SK-N-SH treated with all-trans-retinoic acid at 6 μM for 48 hours (cell line): ENCODE measurements around the gene CAMTA2.

Source experiments
- ARNTL ChIP-seq: fragments of 450-650 bp; formaldehyde crosslinking; IDR thresholded peaks from 2 replicates; pipeline ENCODE4 v1.5.0; 2020; ENCODE audit warnings: low read depth, mild to moderate bottlenecking, moderate library complexity, borderline replicate concordance
- ESRRG ChIP-seq: fragments of 250-450 bp; sonication (Bioruptor Pico); IDR thresholded peaks from 2 replicates; pipeline ENCODE4 v1.6.1; 2021; ENCODE audit warnings: mild to moderate bottlenecking
- GLIS3 ChIP-seq: fragments of 250-450 bp; sonication (Bioruptor Pico); IDR thresholded peaks from 2 replicates; pipeline ENCODE4 v1.5.0; 2020; ENCODE audit warnings: mild to moderate bottlenecking, moderate library complexity
- ISL1 ChIP-seq: fragments of 250-450 bp; sonication (Bioruptor Pico); IDR thresholded peaks from 2 replicates; pipeline ENCODE4 v2.1.2; 2022; ENCODE audit warnings: mild to moderate bottlenecking, moderate library complexity
- PPARA ChIP-seq: fragments of 250-450 bp; sonication (Bioruptor Pico); IDR thresholded peaks from 2 replicates; pipeline ENCODE4 v1.5.0; 2020; ENCODE audit warnings: mild to moderate bottlenecking, borderline replicate concordance
- RARB ChIP-seq: fragments of 250-450 bp; sonication (Bioruptor Pico); IDR thresholded peaks from 2 replicates; pipeline ENCODE4 v1.8.0; 2021; ENCODE audit warnings: mild to moderate bottlenecking, moderate library complexity
- TOX ChIP-seq: fragments of 250-450 bp; sonication (Bioruptor Pico); IDR thresholded peaks from 2 replicates; pipeline ENCODE4 v1.8.0; 2021; ENCODE audit warnings: mild to moderate bottlenecking, moderate library complexity, borderline replicate concordance
- ZFP3 ChIP-seq: fragments of 250-450 bp; sonication (Bioruptor Pico); IDR thresholded peaks from 2 replicates; pipeline ENCODE4 v1.5.0; 2020; ENCODE audit warnings: mild to moderate bottlenecking, moderate library complexity
- ZNF70 ChIP-seq: fragments of 450-650 bp; formaldehyde crosslinking; IDR thresholded peaks from 2 replicates; pipeline ENCODE4 v1.5.0; 2020; ENCODE audit warnings: mild to moderate bottlenecking, moderate library complexity
- ZNF8 ChIP-seq: fragments of 450-650 bp; formaldehyde crosslinking; IDR thresholded peaks from 2 replicates; pipeline ENCODE4 v1.5.0; 2020; ENCODE audit warnings: mild to moderate bottlenecking, moderate library complexity
- TF ChIP-seq, protein P1 (sequence below): fragments of 250-450 bp; sonication (Bioruptor Pico); IDR thresholded peaks from 2 replicates; pipeline ENCODE4 v1.8.0; 2020; ENCODE audit warnings: mild to moderate bottlenecking, moderate library complexity, borderline replicate concordance

DNA sequence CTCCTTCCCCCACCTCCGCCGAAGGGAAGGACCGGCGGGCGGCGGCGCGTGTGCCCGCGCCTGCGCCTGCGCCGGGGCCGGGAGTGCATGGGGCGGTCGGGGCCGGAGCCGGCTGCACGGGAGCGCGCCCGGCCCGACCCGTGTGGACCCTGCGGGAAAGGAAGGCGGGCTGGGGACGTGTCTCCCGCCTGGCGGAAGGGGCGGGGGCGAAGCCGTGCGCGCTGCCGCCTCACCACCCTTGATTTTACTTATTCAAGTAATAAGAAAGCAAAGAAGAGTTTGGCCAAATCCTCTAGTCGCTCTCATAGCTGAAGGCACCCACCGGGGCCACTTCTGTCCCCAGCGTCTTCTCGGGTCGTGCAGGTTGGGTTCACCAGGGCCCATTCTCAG lies 38.5 kb downstream of the CAMTA2 start:
- TF ChIP-seq ZFP3: no peak
- TF ChIP-seq ZNF8 (CRISPR knock-in tag): no peak
- no peak for TF ChIP-seq ISL1 (CRISPR knock-in tag)
- TF ChIP-seq, protein P1, sequence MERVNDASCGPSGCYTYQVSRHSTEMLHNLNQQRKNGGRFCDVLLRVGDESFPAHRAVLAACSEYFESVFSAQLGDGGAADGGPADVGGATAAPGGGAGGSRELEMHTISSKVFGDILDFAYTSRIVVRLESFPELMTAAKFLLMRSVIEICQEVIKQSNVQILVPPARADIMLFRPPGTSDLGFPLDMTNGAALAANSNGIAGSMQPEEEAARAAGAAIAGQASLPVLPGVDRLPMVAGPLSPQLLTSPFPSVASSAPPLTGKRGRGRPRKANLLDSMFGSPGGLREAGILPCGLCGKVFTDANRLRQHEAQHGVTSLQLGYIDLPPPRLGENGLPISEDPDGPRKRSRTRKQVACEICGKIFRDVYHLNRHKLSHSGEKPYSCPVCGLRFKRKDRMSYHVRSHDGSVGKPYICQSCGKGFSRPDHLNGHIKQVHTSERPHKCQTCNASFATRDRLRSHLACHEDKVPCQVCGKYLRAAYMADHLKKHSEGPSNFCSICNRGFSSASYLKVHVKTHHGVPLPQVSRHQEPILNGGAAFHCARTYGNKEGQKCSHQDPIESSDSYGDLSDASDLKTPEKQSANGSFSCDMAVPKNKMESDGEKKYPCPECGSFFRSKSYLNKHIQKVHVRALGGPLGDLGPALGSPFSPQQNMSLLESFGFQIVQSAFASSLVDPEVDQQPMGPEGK (CRISPR knock-in tag): no peak
- TF ChIP-seq ESRRG (CRISPR knock-in tag): no peak
- TF ChIP-seq TOX (CRISPR knock-in tag): no peak
- TF ChIP-seq RARB: no peak
- TF ChIP-seq ZNF70: no peak
- no peak for TF ChIP-seq ARNTL
- no peak for TF ChIP-seq PPARA (CRISPR knock-in tag)
- TF ChIP-seq GLIS3 (CRISPR knock-in tag): no peak
